H1 (cell line): ENCODE measurements around the gene TNS1. TPM values are rescaled to one million over a fixed set of nuclear protein-coding genes. Genes with fewer than 3 reads are reported as not detected.

ENCODE experiments used
- CTCF ChIA-PET: fragments of 300-600 bp; sonication (Branson Sonifier 250); formaldehyde crosslinking; loops from one replicate; lab custom pipeline; 2021; ENCODE audit not compliant: partially characterized antibody; lab: Charles Lee
- POLR2A ChIA-PET: fragments of 300-600 bp; sonication (Branson Sonifier 250); formaldehyde crosslinking; loops from one replicate; lab custom pipeline; 2021; ENCODE audit warnings: inconsistent platforms; ENCODE audit not compliant: partially characterized antibody; lab: Charles Lee
- DNase-seq, 2 experiments: peaks; one replicate each; pipeline versions ENCODE4 v3.0.0 to v3.0.0-alpha.2; 2010 to 2022; ENCODE audit warnings: low spot score in 2 of 2, low read depth in 1 of 2, mixed read lengths in 1 of 2
- FAIRE-seq: peaks from 2 replicates; lab custom pipeline; 2011; peaks lifted over from hg19 to GRCh38; lab: Jason Lieb, UNC
- H2AFZ ChIP-seq: 2 replicates; pipeline ENCODE4 v1.8.1; 2012; ENCODE audit warnings: low read length, inconsistent platforms
- H2AK5ac ChIP-seq: 2 replicates; pipeline ENCODE4 v1.6.1; 2013; ENCODE audit warnings: low read depth, low read length
- H2BK120ac ChIP-seq: replicated peaks from 2 replicates; pipeline ENCODE3; 2013; ENCODE audit warnings: low read depth, low read length, inconsistent platforms
- H2BK12ac ChIP-seq: 2 replicates; pipeline ENCODE4 v1.6.1; 2013; ENCODE audit warnings: low read depth, low read length
- H2BK15ac ChIP-seq: 2 replicates; pipeline ENCODE4 v1.6.1; 2013; ENCODE audit warnings: low read length
- H2BK20ac ChIP-seq: 2 replicates; pipeline ENCODE4 v1.6.1; 2013; ENCODE audit warnings: low read length
- H2BK5ac ChIP-seq: 2 replicates; pipeline ENCODE4 v1.6.1; 2013; ENCODE audit warnings: low read depth, low read length
- H3K14ac ChIP-seq: 2 replicates; pipeline ENCODE4 v1.6.1; 2013; ENCODE audit warnings: inconsistent platforms; ENCODE audit not compliant: insufficient read length
- H3K18ac ChIP-seq: 2 replicates; pipeline ENCODE4 v1.6.1; 2013; ENCODE audit warnings: low read length; ENCODE audit errors: extremely low read depth
- H3K23ac ChIP-seq: 2 replicates; pipeline ENCODE4 v1.6.1; 2013; ENCODE audit warnings: inconsistent platforms; ENCODE audit not compliant: insufficient read length
- H3K23me2 ChIP-seq: 2 replicates; pipeline ENCODE4 v1.6.1; 2013; ENCODE audit warnings: low read depth, low read length
- H3K27ac ChIP-seq: 2 replicates; pipeline ENCODE4 v1.6.1; 2011; ENCODE audit warnings: low read depth, low read length, inconsistent platforms
- H3K27me3 ChIP-seq, 4 experiments: replicated peaks in 1 of 4; 1 replicate in 1 of 4; 2 replicates in 3 of 4; pipeline versions ENCODE4 v1.6.1 to v1.8.1; 2011 to 2013; ENCODE audit warnings: low read length in 3 of 4, mild to moderate bottlenecking in 3 of 4, inconsistent platforms in 2 of 4, mixed read lengths in 2 of 4, moderate library complexity in 1 of 4; ENCODE audit not compliant: control insufficient read depth in 3 of 4, insufficient read depth in 3 of 4; ENCODE audit errors: extremely low read depth in 1 of 4
- H3K36me3 ChIP-seq, 4 experiments: 2 replicates each; pipeline versions ENCODE4 v1.6.1 to v1.8.1; 2011 to 2013; ENCODE audit warnings: mild to moderate bottlenecking in 4 of 4, low read length in 3 of 4, moderate library complexity in 2 of 4, control low read depth in 1 of 4, inconsistent platforms in 1 of 4; ENCODE audit not compliant: insufficient read depth in 4 of 4, control insufficient read depth in 2 of 4
- H3K4ac ChIP-seq: replicated peaks from 2 replicates; pipeline ENCODE3; 2013; ENCODE audit warnings: low read length, low read depth, mixed read lengths, inconsistent platforms; ENCODE audit not compliant: insufficient read length
- H3K4me1 ChIP-seq, 4 experiments: replicated peaks in 1 of 4; 1 replicate in 1 of 4; 2 replicates in 3 of 4; pipeline versions ENCODE4 v1.6.1 to v1.8.1; 2011 to 2013; ENCODE audit warnings: low read length in 3 of 4, inconsistent platforms in 2 of 4, mixed read lengths in 1 of 4; ENCODE audit not compliant: insufficient read depth in 4 of 4, control insufficient read depth in 3 of 4
- H3K4me2 ChIP-seq, 2 experiments: 2 replicates each; pipeline versions ENCODE4 v1.6.1 to v1.8.1; 2011 to 2013; ENCODE audit warnings: low read depth in 2 of 2, low read length in 2 of 2, control low read depth in 1 of 2, inconsistent platforms in 1 of 2, mild to moderate bottlenecking in 1 of 2; ENCODE audit not compliant: insufficient read depth in 1 of 2
- H3K4me3 ChIP-seq, 4 experiments: fragments of 200-600, 300-600 bp in 1 of 4; sonication (generic), shearing (Covaris generic), sonication (Bioruptor Twin) in 1 of 4; 2 replicates each; pipeline versions ENCODE4 v1.5.1 to v1.8.1; 2011 to 2016; ENCODE audit warnings: low read length in 4 of 4, low read depth in 3 of 4, control low read depth in 2 of 4, inconsistent platforms in 2 of 4, mild to moderate bottlenecking in 2 of 4, mixed read lengths in 1 of 4, moderate library complexity in 1 of 4; ENCODE audit not compliant: insufficient read depth in 2 of 4; ENCODE audit errors: extremely low read depth in 1 of 4
- H3K56ac ChIP-seq: replicated peaks from 2 replicates; pipeline ENCODE3; 2013; ENCODE audit warnings: low read depth, mild to moderate bottlenecking, mixed read lengths, low read length, inconsistent platforms; ENCODE audit not compliant: insufficient read length
- H3K79me1 ChIP-seq: 2 replicates; pipeline ENCODE4 v1.6.1; 2013; ENCODE audit warnings: low read depth, low read length, control low read depth
- H3K79me2 ChIP-seq, 2 experiments: 2 replicates each; pipeline versions ENCODE4 v1.6.1 to v1.8.1; 2012 to 2013; ENCODE audit warnings: low read length in 2 of 2, mild to moderate bottlenecking in 2 of 2, inconsistent platforms in 1 of 2; ENCODE audit not compliant: insufficient read depth in 2 of 2, control insufficient read depth in 1 of 2
- H3K9ac ChIP-seq, 4 experiments: replicated peaks in 1 of 4; 1 replicate in 1 of 4; 2 replicates in 3 of 4; pipeline versions ENCODE4 v1.6.1 to v1.8.1; 2011 to 2013; ENCODE audit warnings: low read depth in 3 of 4, low read length in 3 of 4, control low read depth in 2 of 4, mild to moderate bottlenecking in 2 of 4, moderate library complexity in 2 of 4, inconsistent platforms in 1 of 4; ENCODE audit errors: extremely low read depth in 1 of 4
- H3K9me3 ChIP-seq, 2 experiments: 2 replicates each; pipeline versions ENCODE4 v1.6.1 to v1.8.1; 2012 to 2013; ENCODE audit warnings: mild to moderate bottlenecking in 2 of 2, moderate library complexity in 2 of 2, control low read depth in 1 of 2, inconsistent platforms in 1 of 2, low read depth in 1 of 2, low read length in 1 of 2, mixed read lengths in 1 of 2; ENCODE audit not compliant: insufficient read depth in 2 of 2
- H4K20me1 ChIP-seq, 2 experiments: replicated peaks in 1 of 2; 2 replicates each; pipeline versions ENCODE3 to v1.8.1; 2011 to 2013; ENCODE audit warnings: inconsistent platforms in 2 of 2, low read length in 2 of 2, mild to moderate bottlenecking in 1 of 2; ENCODE audit not compliant: insufficient read depth in 2 of 2, control insufficient read depth in 1 of 2
- H4K5ac ChIP-seq: 2 replicates; pipeline ENCODE4 v1.6.1; 2013; ENCODE audit warnings: low read length, low read depth, mixed read lengths, inconsistent platforms; ENCODE audit not compliant: insufficient read length
- H4K8ac ChIP-seq: 2 replicates; pipeline ENCODE4 v1.8.0; 2013; ENCODE audit warnings: mild to moderate bottlenecking, moderate library complexity, low read length, inconsistent platforms; ENCODE audit not compliant: insufficient read depth; ENCODE audit errors: extremely low read depth
- H4K91ac ChIP-seq: replicated peaks from 2 replicates; pipeline ENCODE3; 2013; ENCODE audit warnings: low read length, mixed read lengths, inconsistent platforms; ENCODE audit not compliant: insufficient read length
- CEBPB ChIP-seq: IDR thresholded peaks from 2 replicates; pipeline ENCODE4 v1.6.1; 2012; ENCODE audit warnings: low read depth, low read length
- RAD21 ChIP-seq, 2 experiments: IDR thresholded peaks in 1 of 2; conservative IDR thresholded peaks in 1 of 2; 2 replicates each; pipeline ENCODE4 v1.6.1; 2011; ENCODE audit warnings: low read depth in 2 of 2, low read length in 2 of 2, improper control_type of control experiment in 1 of 2, inconsistent platforms in 1 of 2, mild to moderate bottlenecking in 1 of 2, moderate library complexity in 1 of 2
- SP4 ChIP-seq: IDR thresholded peaks from 2 replicates; pipeline ENCODE4 v1.6.1; 2012; ENCODE audit warnings: low read length, inconsistent platforms
- WGBS, 2 experiments: shearing (Covaris generic) in 1 of 2; methylation state at CpG; one replicate each; pipeline versions ENCODE4 v1.1.6 to v1.1.7; 2013 to 2015; ENCODE audit warnings: low lambda C conversion rate in 2 of 2, mixed read lengths in 2 of 2, inconsistent platforms in 1 of 2, low coverage in 1 of 2, missing lambda C conversion rate in 1 of 2; ENCODE audit not compliant: insufficient replicate concordance in 2 of 2, insufficient coverage in 1 of 2, insufficient read length in 1 of 2; ENCODE audit errors: extremely low coverage in 1 of 2, missing lambda C conversion rate in 1 of 2; 5-methylcytosine and 5-hydroxymethylcytosine counted together
- polyA plus RNA-seq, 7 experiments: library from polyadenylated mRNA; depleted of rRNA in 3 of 7; stranded (reverse) in 5 of 7; unstranded in 2 of 7; fragments of >200 nt in 5 of 7; fragments of 200-250 nt in 2 of 7; gene quantifications; 1 replicate in 5 of 7; 2 replicates in 1 of 7; 4 replicates in 1 of 7; pipeline versions ENCODE4 v1.2.1 to v1.2.3, GENCODE V29; 2011 to 2013; ENCODE audit warnings: missing spikeins in 2 of 7, mixed read lengths in 2 of 7
- total RNA-seq: library from RNA; stranded (reverse); fragmentation: NEBNext Ultra II Directional; extraction: Animal tissue kit (Norgen Biotek cat#: 25700); gene quantifications from 2 replicates; pipeline ENCODE4 v1.2.1, GENCODE V29; 2021

The TNS1 gene
- total and polyA plus RNA-seq, 2 of the 8 experiments (the other 6 are each of a cell fraction or from before 2014, with no cell fraction given), result 1.5 to 5.1 TPM

GRCh38 chr2:217906798-217907197 lies 96.0 kb downstream of the TNS1 start:
- Histone ChIP-seq H2BK12ac (no peak overlapping the region), H4K5ac (no peak overlapping the region), H4K8ac (no peak overlapping the region), H3K56ac (no peak overlapping the region), H3K4me1 (peaks cover 0 to 4% (median 3%) of the 10 kb centered on the region in 4 experiments; a peak in 4 of 7 replicates), H3K23me2 (no peaks in the 10 kb centered on the region), H2BK15ac (no peak overlapping the region), H4K20me1 (no peaks in the 10 kb centered on the region), H2BK5ac (no peak overlapping the region), H3K18ac (no peak overlapping the region), H2AK5ac (no peak overlapping the region), H3K27me3 (no peaks in the 10 kb centered on the region), H2BK20ac (no peak overlapping the region), H3K4me2 (no peak overlapping the region), H3K79me1 (no peaks in the 10 kb centered on the region), H3K27ac (no peak overlapping the region), H3K4me3 (no peak overlapping the region), H2BK120ac (no peak overlapping the region), H3K36me3 (no peaks in the 10 kb centered on the region), H3K14ac (no peak overlapping the region), H3K4ac (no peak overlapping the region), H3K79me2 (no peaks in the 10 kb centered on the region), H3K9me3 (no peaks in the 10 kb centered on the region), H3K23ac (no peak overlapping the region), H3K9ac (no peak overlapping the region), H4K91ac (no peak overlapping the region), H2AFZ (no peak overlapping the region)
- FAIRE-seq (no peak), DNase-seq (no peak)
- ChIA-PET POLR2A (no interaction called here), CTCF (interaction anchor here (1.3 to 14.9 kb wide), 4 partner anchors 10 to 118 kb away, joined by 3 to 207 read pairs (median 9); no protein-coding TSS in a partner anchor)
- WGBS, 2 experiments, result 70% methylated on average over 4 of the region's 5 CpGs; no CpG with 5 or more reads in 1 of the 2 experiments
- TF ChIP-seq CEBPB (no peak), SP4 (no peak), RAD21 (IDR thresholded peaks at IDR 0.05 in 1 of 2, conservative IDR thresholded peaks at IDR 0.05 in 1 of 2; ENCODE audit: low read depth in 2 of 2, low read length in 2 of 2) (no peak)
